Fibroblast of pulmonary artery (primary cell): ENCODE data around the gene TRUB2.

Experiments
- DNase-seq: peaks from one replicate; pipeline ENCODE4 v3.0.0-alpha.2; 2010; ENCODE audit warnings: low read depth
- H3K4me3 ChIP-seq: replicated peaks from 2 replicates; pipeline ENCODE4 v1.5.1; 2011; ENCODE audit warnings: low read depth, mild to moderate bottlenecking, control low read depth, low read length, moderate library complexity
- TF ChIP-seq, protein P1 (sequence below): IDR thresholded peaks from 2 replicates; pipeline ENCODE4 v1.5.1; 2011; ENCODE audit warnings: mild to moderate bottlenecking, control low read depth, low read length, inconsistent platforms; ENCODE audit errors: missing control alignments

TRUB2 gene

GRCh38 chr9:128304136-128304970 is 17.9 kb downstream of the TRUB2 start:
- DNase-seq, result no peak
- TF ChIP-seq, protein P1, sequence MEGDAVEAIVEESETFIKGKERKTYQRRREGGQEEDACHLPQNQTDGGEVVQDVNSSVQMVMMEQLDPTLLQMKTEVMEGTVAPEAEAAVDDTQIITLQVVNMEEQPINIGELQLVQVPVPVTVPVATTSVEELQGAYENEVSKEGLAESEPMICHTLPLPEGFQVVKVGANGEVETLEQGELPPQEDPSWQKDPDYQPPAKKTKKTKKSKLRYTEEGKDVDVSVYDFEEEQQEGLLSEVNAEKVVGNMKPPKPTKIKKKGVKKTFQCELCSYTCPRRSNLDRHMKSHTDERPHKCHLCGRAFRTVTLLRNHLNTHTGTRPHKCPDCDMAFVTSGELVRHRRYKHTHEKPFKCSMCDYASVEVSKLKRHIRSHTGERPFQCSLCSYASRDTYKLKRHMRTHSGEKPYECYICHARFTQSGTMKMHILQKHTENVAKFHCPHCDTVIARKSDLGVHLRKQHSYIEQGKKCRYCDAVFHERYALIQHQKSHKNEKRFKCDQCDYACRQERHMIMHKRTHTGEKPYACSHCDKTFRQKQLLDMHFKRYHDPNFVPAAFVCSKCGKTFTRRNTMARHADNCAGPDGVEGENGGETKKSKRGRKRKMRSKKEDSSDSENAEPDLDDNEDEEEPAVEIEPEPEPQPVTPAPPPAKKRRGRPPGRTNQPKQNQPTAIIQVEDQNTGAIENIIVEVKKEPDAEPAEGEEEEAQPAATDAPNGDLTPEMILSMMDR, result no peak
- no peak overlapping the region for H3K4me3 ChIP-seq

DNA sequence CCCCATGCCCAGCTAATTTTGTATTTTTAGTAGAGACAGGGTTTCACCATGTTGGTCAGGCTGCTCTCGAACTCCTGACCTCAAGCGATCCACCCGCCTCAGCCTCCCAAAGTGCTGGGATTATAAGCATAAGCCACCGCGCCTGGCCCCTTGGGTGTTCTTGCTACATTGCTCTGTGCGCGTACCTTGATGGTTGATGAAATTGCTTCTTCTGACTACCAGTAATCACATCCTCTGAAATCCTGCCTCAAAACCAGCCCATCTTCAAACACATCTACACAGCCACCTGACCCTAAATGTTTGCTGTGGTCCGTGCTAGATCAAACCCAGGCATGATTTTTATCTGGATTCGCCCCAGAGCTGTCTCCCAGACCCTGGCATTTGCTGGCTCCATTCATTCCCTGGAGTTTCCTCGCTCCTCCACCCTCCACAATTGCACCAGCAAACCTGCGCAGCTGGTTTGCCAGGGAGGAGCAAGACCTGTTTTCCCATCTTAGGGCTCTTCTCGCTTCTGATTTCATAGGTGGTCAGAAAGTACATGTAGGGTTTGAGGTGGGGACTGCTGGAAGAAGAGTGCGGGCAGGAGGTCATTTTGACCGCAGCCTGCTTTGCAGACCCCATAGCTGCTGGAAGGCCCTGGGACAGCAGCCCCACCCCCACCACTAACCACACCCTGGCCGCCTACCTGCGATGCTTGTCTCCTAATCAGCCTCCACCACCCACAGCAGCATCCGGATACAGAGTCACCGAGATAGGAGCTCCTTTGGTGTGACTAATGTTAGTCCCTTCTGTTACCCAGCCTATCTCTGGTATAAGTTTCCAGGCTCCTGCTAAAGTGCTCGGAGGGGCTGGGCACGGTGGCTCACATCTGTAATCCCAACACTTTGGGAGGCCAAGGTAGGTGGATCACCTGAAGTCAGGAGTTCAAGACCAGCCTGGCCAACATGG is 23.4 kb downstream of the TRUB2 start:
- no peak overlapping the region for H3K4me3 ChIP-seq
- DNase-seq, result no peak
- TF ChIP-seq, protein P1, result no peak

DNA sequence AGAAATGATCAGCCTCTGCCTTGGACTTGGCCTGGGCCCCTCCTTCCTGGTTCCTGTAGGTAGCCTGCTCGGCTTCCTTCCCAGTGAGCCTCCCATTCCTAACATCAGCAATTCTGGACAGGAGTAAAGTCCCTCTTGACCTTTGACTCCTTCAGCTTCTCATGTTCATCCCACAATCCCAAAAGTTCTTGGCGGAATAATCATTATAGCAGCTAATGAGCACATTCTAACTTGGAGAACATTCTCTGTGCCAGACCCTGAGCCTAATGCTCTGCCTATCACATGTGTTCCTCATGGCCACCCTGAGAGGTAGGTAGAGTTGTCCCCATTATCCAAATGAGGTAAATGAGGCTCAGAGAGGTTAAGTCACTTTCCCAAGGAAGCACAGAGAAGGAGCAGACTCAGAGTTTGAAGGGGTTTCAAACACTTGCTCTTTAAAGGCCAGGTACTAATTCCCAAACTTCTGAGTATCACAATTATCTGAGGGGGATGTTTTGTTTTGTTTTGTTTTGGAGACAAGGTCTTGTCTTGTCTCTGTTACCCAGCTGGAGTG is 24.9 kb downstream of the TRUB2 start:
- TF ChIP-seq, protein P1, result no peak
- no peak for DNase-seq
- H3K4me3 ChIP-seq, result no peak overlapping the region

DNA sequence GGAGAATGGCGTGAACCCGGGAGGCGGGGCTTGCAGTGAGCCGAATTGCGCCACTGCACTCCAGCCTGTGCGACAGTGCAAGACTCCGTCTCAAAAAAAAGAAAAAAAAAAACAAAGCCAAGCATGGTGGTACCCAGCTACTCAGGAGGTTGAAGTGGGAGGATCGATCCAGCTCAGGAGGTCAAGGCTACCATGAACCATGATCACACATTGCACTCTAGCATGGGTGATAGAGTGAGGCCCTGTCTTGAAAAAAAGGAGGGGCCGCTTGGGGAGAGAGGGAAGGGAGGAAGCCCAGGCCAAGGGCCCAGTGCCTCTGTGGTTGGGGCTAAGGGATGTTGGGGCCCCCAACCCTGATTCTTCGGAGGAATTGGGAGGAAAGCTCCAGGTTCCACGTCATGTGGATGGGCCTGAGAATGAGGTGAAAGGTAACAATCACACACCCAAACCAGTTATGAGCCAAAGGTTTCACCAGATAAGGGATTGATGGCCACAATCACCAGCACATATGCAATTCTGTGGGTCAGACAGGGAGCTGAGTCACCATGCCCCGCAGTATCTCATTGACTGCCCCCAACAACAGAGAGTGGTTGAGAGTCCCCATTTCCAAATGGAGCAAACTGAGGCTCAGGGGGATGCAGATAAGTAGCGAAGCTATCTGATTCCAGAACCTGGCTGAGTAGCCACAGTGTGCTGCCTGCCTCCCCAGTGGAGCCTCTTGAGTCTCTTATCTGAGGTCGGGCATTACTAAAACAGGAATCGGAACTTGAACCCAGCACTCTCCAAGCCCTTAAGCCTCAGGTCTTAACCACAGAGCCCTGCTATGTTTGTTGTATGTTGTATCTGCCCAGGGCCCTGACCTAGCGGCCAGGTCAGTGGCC is 25.7 kb downstream of the TRUB2 start:
- no peak for DNase-seq
- no peak overlapping the region for H3K4me3 ChIP-seq
- TF ChIP-seq, protein P1, result no peak

GRCh38 chr9:128294142-128294541 is 28.1 kb downstream of the TRUB2 start:
- TF ChIP-seq, protein P1, result no peak
- no peak for DNase-seq

DNA sequence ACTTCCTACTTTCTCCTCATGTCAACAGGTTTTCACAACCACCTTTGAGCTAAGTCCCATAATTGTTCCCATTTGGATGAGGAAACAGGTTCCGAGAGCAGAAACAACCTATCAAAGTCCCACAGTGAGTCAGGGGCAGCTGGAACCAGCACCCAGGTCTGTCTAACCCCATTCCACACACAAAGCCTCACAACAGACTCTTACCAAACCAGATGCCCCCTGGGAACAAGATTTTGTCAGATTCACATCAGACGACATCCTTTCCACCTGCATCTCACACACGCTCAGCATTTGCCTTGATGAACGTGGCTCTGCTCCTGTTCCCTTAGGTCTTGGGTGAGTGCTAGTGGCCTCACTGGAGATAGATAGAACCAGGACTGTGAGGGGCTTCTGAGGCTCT is 29.2 kb downstream of the TRUB2 start:
- TF ChIP-seq, protein P1, result no peak
- H3K4me3 ChIP-seq, result no peak overlapping the region
- no peak for DNase-seq

More at GRCh38 chr9:128294142-128294541, 28.1 kb downstream of the TRUB2 start:
- H3K4me3 ChIP-seq, result no peak overlapping the region
